SKM-1 treated with dmso at 0.1 percent for 144 hours (cell line): ENCODE results near the gene PDZD2.

ENCODE experiments used
- DNase-seq: peaks from one replicate; lab custom pipeline; 2025; ENCODE audit not compliant: unreplicated experiment; lab: John Stamatoyannopoulos, UW

PDZD2 gene

GRCh38 chr5:32156635-32157034 lies 517.7 kb downstream of the PDZD2 start:
- DNase-seq = no peak

- no peak for DNase-seq
These were observed 518.1 kb downstream of the PDZD2 start for GRCh38 chr5:32157078-32157477.

- no peak for DNase-seq
These were observed 519.7 kb downstream of the PDZD2 start for GRCh38 chr5:32158679-32158975.

- no peak for DNase-seq
These were observed 520.6 kb downstream of the PDZD2 start for GRCh38 chr5:32159328-32160072.

- no peak for DNase-seq
These were observed 521.3 kb downstream of the PDZD2 start for GRCh38 chr5:32160228-32160627.
